Measurements from ENCODE around the gene LRRC8D. TPM values are rescaled to one million over a fixed set of nuclear protein-coding genes. Genes with fewer than 3 reads are reported as not detected.
A peak's percentile ranks its signal among the peaks of the same experiment; 100 is the strongest.

LRRC8D gene
- total and polyA plus RNA-seq, 9 of the 15 experiments (the other 6 are each of a cell fraction or from before 2014, with no cell fraction given): 3.4 to 53.9 (median 15.9) TPM

- TF ChIP-seq ATF6 (CRISPR knock-in tag; IDR thresholded peaks at IDR 0.05) (no peak), LEF1 (IDR thresholded peaks at IDR 0.05) (peak; percentile 87), ZBED1 (IDR thresholded peaks at IDR 0.05) (no peak), MITF (IDR thresholded peaks at IDR 0.05) (no peak), DMBX1 (CRISPR knock-in tag; IDR thresholded peaks at IDR 0.05; ENCODE audit: borderline replicate concordance) (no peak), SMAD1 (IDR thresholded peaks at IDR 0.05; ENCODE audit: low read depth, low read length, partially characterized antibody) (peak; percentile 49), RBM34 (IDR thresholded peaks at IDR 0.05; ENCODE audit: borderline replicate concordance, insufficient read depth, low read length) (no peak)
- TF ChIP-seq, protein P1, sequence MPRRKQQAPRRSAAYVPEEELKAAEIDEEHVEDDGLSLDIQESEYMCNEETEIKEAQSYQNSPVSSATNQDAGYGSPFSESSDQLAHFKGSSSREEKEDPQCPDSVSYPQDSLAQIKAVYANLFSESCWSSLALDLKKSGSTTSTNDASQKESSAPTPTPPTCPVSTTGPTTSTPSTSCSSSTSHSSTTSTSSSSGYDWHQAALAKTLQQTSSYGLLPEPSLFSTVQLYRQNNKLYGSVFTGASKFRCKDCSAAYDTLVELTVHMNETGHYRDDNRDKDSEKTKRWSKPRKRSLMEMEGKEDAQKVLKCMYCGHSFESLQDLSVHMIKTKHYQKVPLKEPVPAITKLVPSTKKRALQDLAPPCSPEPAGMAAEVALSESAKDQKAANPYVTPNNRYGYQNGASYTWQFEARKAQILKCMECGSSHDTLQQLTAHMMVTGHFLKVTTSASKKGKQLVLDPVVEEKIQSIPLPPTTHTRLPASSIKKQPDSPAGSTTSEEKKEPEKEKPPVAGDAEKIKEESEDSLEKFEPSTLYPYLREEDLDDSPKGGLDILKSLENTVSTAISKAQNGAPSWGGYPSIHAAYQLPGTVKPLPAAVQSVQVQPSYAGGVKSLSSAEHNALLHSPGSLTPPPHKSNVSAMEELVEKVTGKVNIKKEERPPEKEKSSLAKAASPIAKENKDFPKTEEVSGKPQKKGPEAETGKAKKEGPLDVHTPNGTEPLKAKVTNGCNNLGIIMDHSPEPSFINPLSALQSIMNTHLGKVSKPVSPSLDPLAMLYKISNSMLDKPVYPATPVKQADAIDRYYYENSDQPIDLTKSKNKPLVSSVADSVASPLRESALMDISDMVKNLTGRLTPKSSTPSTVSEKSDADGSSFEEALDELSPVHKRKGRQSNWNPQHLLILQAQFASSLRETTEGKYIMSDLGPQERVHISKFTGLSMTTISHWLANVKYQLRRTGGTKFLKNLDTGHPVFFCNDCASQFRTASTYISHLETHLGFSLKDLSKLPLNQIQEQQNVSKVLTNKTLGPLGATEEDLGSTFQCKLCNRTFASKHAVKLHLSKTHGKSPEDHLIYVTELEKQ (CRISPR knock-in tag; IDR thresholded peaks at IDR 0.05): no peak
- TF ChIP-seq, protein P2, sequence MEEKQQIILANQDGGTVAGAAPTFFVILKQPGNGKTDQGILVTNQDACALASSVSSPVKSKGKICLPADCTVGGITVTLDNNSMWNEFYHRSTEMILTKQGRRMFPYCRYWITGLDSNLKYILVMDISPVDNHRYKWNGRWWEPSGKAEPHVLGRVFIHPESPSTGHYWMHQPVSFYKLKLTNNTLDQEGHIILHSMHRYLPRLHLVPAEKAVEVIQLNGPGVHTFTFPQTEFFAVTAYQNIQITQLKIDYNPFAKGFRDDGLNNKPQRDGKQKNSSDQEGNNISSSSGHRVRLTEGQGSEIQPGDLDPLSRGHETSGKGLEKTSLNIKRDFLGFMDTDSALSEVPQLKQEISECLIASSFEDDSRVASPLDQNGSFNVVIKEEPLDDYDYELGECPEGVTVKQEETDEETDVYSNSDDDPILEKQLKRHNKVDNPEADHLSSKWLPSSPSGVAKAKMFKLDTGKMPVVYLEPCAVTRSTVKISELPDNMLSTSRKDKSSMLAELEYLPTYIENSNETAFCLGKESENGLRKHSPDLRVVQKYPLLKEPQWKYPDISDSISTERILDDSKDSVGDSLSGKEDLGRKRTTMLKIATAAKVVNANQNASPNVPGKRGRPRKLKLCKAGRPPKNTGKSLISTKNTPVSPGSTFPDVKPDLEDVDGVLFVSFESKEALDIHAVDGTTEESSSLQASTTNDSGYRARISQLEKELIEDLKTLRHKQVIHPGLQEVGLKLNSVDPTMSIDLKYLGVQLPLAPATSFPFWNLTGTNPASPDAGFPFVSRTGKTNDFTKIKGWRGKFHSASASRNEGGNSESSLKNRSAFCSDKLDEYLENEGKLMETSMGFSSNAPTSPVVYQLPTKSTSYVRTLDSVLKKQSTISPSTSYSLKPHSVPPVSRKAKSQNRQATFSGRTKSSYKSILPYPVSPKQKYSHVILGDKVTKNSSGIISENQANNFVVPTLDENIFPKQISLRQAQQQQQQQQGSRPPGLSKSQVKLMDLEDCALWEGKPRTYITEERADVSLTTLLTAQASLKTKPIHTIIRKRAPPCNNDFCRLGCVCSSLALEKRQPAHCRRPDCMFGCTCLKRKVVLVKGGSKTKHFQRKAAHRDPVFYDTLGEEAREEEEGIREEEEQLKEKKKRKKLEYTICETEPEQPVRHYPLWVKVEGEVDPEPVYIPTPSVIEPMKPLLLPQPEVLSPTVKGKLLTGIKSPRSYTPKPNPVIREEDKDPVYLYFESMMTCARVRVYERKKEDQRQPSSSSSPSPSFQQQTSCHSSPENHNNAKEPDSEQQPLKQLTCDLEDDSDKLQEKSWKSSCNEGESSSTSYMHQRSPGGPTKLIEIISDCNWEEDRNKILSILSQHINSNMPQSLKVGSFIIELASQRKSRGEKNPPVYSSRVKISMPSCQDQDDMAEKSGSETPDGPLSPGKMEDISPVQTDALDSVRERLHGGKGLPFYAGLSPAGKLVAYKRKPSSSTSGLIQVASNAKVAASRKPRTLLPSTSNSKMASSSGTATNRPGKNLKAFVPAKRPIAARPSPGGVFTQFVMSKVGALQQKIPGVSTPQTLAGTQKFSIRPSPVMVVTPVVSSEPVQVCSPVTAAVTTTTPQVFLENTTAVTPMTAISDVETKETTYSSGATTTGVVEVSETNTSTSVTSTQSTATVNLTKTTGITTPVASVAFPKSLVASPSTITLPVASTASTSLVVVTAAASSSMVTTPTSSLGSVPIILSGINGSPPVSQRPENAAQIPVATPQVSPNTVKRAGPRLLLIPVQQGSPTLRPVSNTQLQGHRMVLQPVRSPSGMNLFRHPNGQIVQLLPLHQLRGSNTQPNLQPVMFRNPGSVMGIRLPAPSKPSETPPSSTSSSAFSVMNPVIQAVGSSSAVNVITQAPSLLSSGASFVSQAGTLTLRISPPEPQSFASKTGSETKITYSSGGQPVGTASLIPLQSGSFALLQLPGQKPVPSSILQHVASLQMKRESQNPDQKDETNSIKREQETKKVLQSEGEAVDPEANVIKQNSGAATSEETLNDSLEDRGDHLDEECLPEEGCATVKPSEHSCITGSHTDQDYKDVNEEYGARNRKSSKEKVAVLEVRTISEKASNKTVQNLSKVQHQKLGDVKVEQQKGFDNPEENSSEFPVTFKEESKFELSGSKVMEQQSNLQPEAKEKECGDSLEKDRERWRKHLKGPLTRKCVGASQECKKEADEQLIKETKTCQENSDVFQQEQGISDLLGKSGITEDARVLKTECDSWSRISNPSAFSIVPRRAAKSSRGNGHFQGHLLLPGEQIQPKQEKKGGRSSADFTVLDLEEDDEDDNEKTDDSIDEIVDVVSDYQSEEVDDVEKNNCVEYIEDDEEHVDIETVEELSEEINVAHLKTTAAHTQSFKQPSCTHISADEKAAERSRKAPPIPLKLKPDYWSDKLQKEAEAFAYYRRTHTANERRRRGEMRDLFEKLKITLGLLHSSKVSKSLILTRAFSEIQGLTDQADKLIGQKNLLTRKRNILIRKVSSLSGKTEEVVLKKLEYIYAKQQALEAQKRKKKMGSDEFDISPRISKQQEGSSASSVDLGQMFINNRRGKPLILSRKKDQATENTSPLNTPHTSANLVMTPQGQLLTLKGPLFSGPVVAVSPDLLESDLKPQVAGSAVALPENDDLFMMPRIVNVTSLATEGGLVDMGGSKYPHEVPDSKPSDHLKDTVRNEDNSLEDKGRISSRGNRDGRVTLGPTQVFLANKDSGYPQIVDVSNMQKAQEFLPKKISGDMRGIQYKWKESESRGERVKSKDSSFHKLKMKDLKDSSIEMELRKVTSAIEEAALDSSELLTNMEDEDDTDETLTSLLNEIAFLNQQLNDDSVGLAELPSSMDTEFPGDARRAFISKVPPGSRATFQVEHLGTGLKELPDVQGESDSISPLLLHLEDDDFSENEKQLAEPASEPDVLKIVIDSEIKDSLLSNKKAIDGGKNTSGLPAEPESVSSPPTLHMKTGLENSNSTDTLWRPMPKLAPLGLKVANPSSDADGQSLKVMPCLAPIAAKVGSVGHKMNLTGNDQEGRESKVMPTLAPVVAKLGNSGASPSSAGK (IDR thresholded peaks at IDR 0.05): no peak
Observed at GRCh38 chr1:89823679-89824292, 3.0 kb downstream of the LRRC8D start (continued).
